GM19395 (cell line): Measurements from ENCODE around the gene HCN3.
"Not testable (repeated sequence)": the region's sequence is repeated elsewhere in the genome, so short reads cannot be mapped to it uniquely, and the experiment has no call there.

Experiments used
- ATAC-seq: cut with Tn5 transposase; IDR thresholded peaks from one replicate; pipeline ENCODE4 v1.9.1; 2021; ENCODE audit warnings: mild to moderate bottlenecking, moderate library complexity; ENCODE audit not compliant: unreplicated experiment

HCN3 gene

GRCh38 chr1:155328856-155329255, 51.6 kb downstream of the HCN3 start:
- not testable (repeated sequence) for ATAC-seq

- no peak for ATAC-seq
Measured at GRCh38 chr1:155329980-155330598, 52.8 kb downstream of the HCN3 start.

- ATAC-seq, result no peak
Measured at GRCh38 chr1:155334962-155335361, 57.7 kb downstream of the HCN3 start.
